ENCODE data around the gene TSSC4.

TSSC4 gene

GRCh38 chr11:2425506-2425905 is 25.0 kb downstream of the TSSC4 start:
- Histone ChIP-seq H3K9ac (ENCODE audit: low read length) (no peak overlapping the region), H3K36me3 (ENCODE audit: control insufficient read depth, low read depth, low read length) (no peaks in the 10 kb centered on the region), H3K27me3 (ENCODE audit: control insufficient read depth, insufficient read depth, low read length) (no peaks in the 10 kb centered on the region)

GRCh38 chr11:2426221-2426620 is 25.7 kb downstream of the TSSC4 start:
- no peak overlapping the region for H3K9ac ChIP-seq (ENCODE audit: low read length)
- no peak overlapping the region for H3K27ac ChIP-seq (ENCODE audit: low read length)
- no peaks in the 10 kb centered on the region for H3K36me3 ChIP-seq (ENCODE audit: control insufficient read depth, low read depth, low read length)
- H3K9me3 ChIP-seq (ENCODE audit: control insufficient read depth, low read depth, low read length): no peaks in the 10 kb centered on the region
- H3K27me3 ChIP-seq (ENCODE audit: control insufficient read depth, insufficient read depth, low read length): no peaks in the 10 kb centered on the region
- no peaks in the 10 kb centered on the region for H3K4me1 ChIP-seq (ENCODE audit: control insufficient read depth, low read depth, low read length)
- H3K4me3 ChIP-seq (ENCODE audit: low read length): no peak overlapping the region

More at GRCh38 chr11:2425506-2425905, 25.0 kb downstream of the TSSC4 start:
- H3K4me3 ChIP-seq (ENCODE audit: low read length): no peak overlapping the region
- no peaks in the 10 kb centered on the region for H3K4me1 ChIP-seq (ENCODE audit: control insufficient read depth, low read depth, low read length)
- H3K27ac ChIP-seq (ENCODE audit: low read length): no peak overlapping the region
- no peaks in the 10 kb centered on the region for H3K9me3 ChIP-seq (ENCODE audit: control insufficient read depth, low read depth, low read length)

GRCh38 chr11:2426826-2427521 is 26.4 kb downstream of the TSSC4 start:
- Histone ChIP-seq H3K27me3 (ENCODE audit: control insufficient read depth, insufficient read depth, low read length) (no peaks in the 10 kb centered on the region), H3K9ac (ENCODE audit: low read length) (no peak overlapping the region), H3K4me1 (ENCODE audit: control insufficient read depth, low read depth, low read length) (no peaks in the 10 kb centered on the region), H3K4me3 (ENCODE audit: low read length) (no peak overlapping the region), H3K9me3 (ENCODE audit: control insufficient read depth, low read depth, low read length) (no peaks in the 10 kb centered on the region), H3K27ac (ENCODE audit: low read length) (no peak overlapping the region), H3K36me3 (ENCODE audit: control insufficient read depth, low read depth, low read length) (no peaks in the 10 kb centered on the region)

DNA sequence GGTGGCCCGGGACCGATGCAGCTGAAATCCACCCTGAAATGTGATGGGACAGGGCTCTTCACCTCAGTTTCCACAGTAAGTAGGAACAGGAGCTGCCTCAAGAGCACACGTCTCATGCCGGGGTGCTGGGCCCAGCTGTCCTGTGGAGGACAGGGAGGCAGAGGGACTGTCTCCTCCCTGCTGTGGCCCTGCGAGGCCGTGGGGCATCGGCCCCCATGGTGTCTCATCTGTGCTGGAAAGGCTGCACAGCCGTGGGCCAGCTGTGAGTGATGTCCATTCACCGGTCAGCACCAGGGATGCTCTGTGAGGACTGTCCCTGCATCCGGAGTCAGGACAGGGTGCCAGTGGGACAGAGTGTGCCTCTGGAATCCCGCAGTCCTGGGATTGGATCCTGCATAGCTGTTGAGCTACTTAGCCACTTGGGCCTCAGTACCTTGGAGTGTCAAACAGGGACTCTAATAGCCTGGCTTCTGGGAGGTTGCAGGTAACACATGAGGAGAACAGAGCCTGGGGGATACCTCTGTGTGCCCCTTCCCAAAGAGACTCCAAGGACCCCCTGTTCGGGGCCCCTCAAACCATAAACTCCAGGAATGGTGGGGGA is 27.3 kb downstream of the TSSC4 start:
- H3K4me3 ChIP-seq (ENCODE audit: low read length): no peak overlapping the region
- no peak overlapping the region for H3K27ac ChIP-seq (ENCODE audit: low read length)
- H3K9me3 ChIP-seq (ENCODE audit: control insufficient read depth, low read depth, low read length): no peaks in the 10 kb centered on the region
- no peaks in the 10 kb centered on the region for H3K4me1 ChIP-seq (ENCODE audit: control insufficient read depth, low read depth, low read length)
- H3K9ac ChIP-seq (ENCODE audit: low read length): no peak overlapping the region
- H3K36me3 ChIP-seq (ENCODE audit: control insufficient read depth, low read depth, low read length): no peaks in the 10 kb centered on the region
- no peaks in the 10 kb centered on the region for H3K27me3 ChIP-seq (ENCODE audit: control insufficient read depth, insufficient read depth, low read length)

- Histone ChIP-seq H3K9ac (ENCODE audit: low read length) (no peak overlapping the region), H3K27ac (ENCODE audit: low read length) (no peak overlapping the region), H3K36me3 (ENCODE audit: control insufficient read depth, low read depth, low read length) (no peaks in the 10 kb centered on the region), H3K27me3 (ENCODE audit: control insufficient read depth, insufficient read depth, low read length) (no peaks in the 10 kb centered on the region), H3K9me3 (ENCODE audit: control insufficient read depth, low read depth, low read length) (no peaks in the 10 kb centered on the region), H3K4me1 (ENCODE audit: control insufficient read depth, low read depth, low read length) (no peaks in the 10 kb centered on the region), H3K4me3 (ENCODE audit: low read length) (no peak overlapping the region)
Observed at GRCh38 chr11:2428322-2428795, 27.8 kb downstream of the TSSC4 start.

DNA sequence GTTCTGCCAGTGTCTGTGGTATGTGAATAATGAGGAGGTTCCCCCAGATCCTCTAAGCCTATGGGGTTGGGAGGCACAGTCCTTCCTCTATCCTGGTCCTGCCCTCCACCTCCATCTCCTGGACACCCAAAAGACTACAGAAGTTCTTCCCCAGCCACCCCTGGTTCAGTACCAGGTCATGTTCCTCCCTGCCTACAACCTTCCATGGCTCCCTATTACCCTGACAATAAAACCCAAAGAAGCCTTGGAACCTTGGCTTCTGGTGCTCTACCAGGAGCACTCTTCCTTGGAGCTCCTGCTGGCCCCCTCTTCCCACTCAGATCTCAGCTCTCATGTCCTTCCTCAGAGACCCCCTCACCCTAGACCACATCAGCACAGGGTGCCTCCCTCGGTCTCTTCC is 30.8 kb downstream of the TSSC4 start:
- H3K9ac ChIP-seq (ENCODE audit: low read length): no peak overlapping the region
- H3K36me3 ChIP-seq (ENCODE audit: control insufficient read depth, low read depth, low read length): no peaks in the 10 kb centered on the region
- no peaks in the 10 kb centered on the region for H3K4me1 ChIP-seq (ENCODE audit: control insufficient read depth, low read depth, low read length)
- no peak overlapping the region for H3K4me3 ChIP-seq (ENCODE audit: low read length)
- H3K27me3 ChIP-seq (ENCODE audit: control insufficient read depth, insufficient read depth, low read length): no peaks in the 10 kb centered on the region
- no peaks in the 10 kb centered on the region for H3K9me3 ChIP-seq (ENCODE audit: control insufficient read depth, low read depth, low read length)
- no peak overlapping the region for H3K27ac ChIP-seq (ENCODE audit: low read length)

DNA sequence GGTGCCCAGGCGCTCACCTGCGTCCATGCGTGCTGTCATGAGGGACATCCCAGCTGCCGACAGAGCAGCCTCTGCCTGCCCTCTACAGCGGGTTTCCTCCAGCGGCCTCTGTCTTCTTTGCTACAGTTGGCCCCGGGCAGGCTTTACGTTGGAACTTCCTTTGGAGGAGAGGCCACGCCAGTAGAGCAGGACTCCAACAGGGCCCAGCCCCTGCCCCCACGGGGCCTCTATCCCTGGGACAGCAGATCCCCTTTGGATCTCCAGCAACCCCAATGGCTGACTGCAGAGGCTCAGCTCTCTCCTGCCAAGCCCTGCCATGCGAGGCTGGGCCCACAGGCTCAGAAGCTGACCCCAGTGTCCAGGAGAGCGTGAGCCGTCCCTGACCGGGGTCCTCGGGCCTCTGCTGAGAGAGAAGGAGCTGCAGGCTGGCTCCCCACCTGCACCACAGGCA is 31.6 kb downstream of the TSSC4 start:
- H3K9ac ChIP-seq (ENCODE audit: low read length): no peak overlapping the region

GRCh38 chr11:2432628-2433071 is 32.1 kb downstream of the TSSC4 start:
- Histone ChIP-seq H3K27me3 (ENCODE audit: control insufficient read depth, insufficient read depth, low read length) (peaks cover 5% of the 10 kb centered on the region), H3K4me1 (ENCODE audit: control insufficient read depth, low read depth, low read length) (no peaks in the 10 kb centered on the region), H3K9ac (ENCODE audit: low read length) (no peak overlapping the region), H3K4me3 (ENCODE audit: low read length) (no peak overlapping the region), H3K9me3 (ENCODE audit: control insufficient read depth, low read depth, low read length) (no peaks in the 10 kb centered on the region), H3K36me3 (ENCODE audit: control insufficient read depth, low read depth, low read length) (no peaks in the 10 kb centered on the region), H3K27ac (ENCODE audit: low read length) (no peak overlapping the region)

More for the DNA sequence above, 31.6 kb downstream of the TSSC4 start:
- peaks cover 1% of the 10 kb centered on the region for H3K27me3 ChIP-seq (ENCODE audit: control insufficient read depth, insufficient read depth, low read length)
- no peak overlapping the region for H3K4me3 ChIP-seq (ENCODE audit: low read length)
- no peak overlapping the region for H3K27ac ChIP-seq (ENCODE audit: low read length)
- H3K4me1 ChIP-seq (ENCODE audit: control insufficient read depth, low read depth, low read length): no peaks in the 10 kb centered on the region
- no peaks in the 10 kb centered on the region for H3K9me3 ChIP-seq (ENCODE audit: control insufficient read depth, low read depth, low read length)
- H3K36me3 ChIP-seq (ENCODE audit: control insufficient read depth, low read depth, low read length): no peaks in the 10 kb centered on the region

GRCh38 chr11:2433106-2433925 is 32.8 kb downstream of the TSSC4 start:
- Histone ChIP-seq H3K27ac (ENCODE audit: low read length) (no peak overlapping the region), H3K27me3 (ENCODE audit: control insufficient read depth, insufficient read depth, low read length) (peaks cover 10% of the 10 kb centered on the region), H3K36me3 (ENCODE audit: control insufficient read depth, low read depth, low read length) (no peaks in the 10 kb centered on the region), H3K9ac (ENCODE audit: low read length) (no peak overlapping the region), H3K4me1 (ENCODE audit: control insufficient read depth, low read depth, low read length) (no peaks in the 10 kb centered on the region), H3K4me3 (ENCODE audit: low read length) (no peak overlapping the region), H3K9me3 (ENCODE audit: control insufficient read depth, low read depth, low read length) (no peaks in the 10 kb centered on the region)

GRCh38 chr11:2434008-2434407 is 33.5 kb downstream of the TSSC4 start:
- no peak overlapping the region for H3K9ac ChIP-seq (ENCODE audit: low read length)
- peaks cover 17% of the 10 kb centered on the region for H3K27me3 ChIP-seq (ENCODE audit: control insufficient read depth, insufficient read depth, low read length)
- H3K4me3 ChIP-seq (ENCODE audit: low read length): no peak overlapping the region
- no peaks in the 10 kb centered on the region for H3K36me3 ChIP-seq (ENCODE audit: control insufficient read depth, low read depth, low read length)
- H3K4me1 ChIP-seq (ENCODE audit: control insufficient read depth, low read depth, low read length): no peaks in the 10 kb centered on the region
- H3K27ac ChIP-seq (ENCODE audit: low read length): no peak overlapping the region
- H3K9me3 ChIP-seq (ENCODE audit: control insufficient read depth, low read depth, low read length): no peaks in the 10 kb centered on the region

- Histone ChIP-seq H3K9ac (ENCODE audit: low read length) (no peak overlapping the region), H3K36me3 (ENCODE audit: control insufficient read depth, low read depth, low read length) (no peaks in the 10 kb centered on the region), H3K4me3 (ENCODE audit: low read length) (no peak overlapping the region), H3K9me3 (ENCODE audit: control insufficient read depth, low read depth, low read length) (no peaks in the 10 kb centered on the region), H3K27ac (ENCODE audit: low read length) (no peak overlapping the region), H3K4me1 (ENCODE audit: control insufficient read depth, low read depth, low read length) (no peaks in the 10 kb centered on the region), H3K27me3 (ENCODE audit: control insufficient read depth, insufficient read depth, low read length) (peaks cover 17% of the 10 kb centered on the region)
Observed at GRCh38 chr11:2434506-2435255, 34.1 kb downstream of the TSSC4 start.
